DND-41 (cell line): ENCODE measurements around the gene PTPRO.

Source experiments
- ATAC-seq: fragments of 200-7000 bp; cut with Tn5 transposase; 3 replicates; pipeline ENCODE4 v1.9.1; 2021; ENCODE audit warnings: low read depth; ENCODE audit not compliant: insufficient read depth
- DNase-seq: peaks from one replicate; pipeline ENCODE4 v3.0.0-alpha.2; 2020
- H2AFZ ChIP-seq: 2 replicates; pipeline ENCODE4 v1.6.0; 2012; ENCODE audit warnings: low read depth, low read length
- H3K27ac ChIP-seq: 2 replicates; pipeline ENCODE4 v1.5.1; 2012; ENCODE audit warnings: low read length, inconsistent platforms
- H3K27me3 ChIP-seq: fragments of 200-600 bp; sonication (generic); 2 replicates; pipeline ENCODE4 v1.6.0; 2012; ENCODE audit warnings: low read length, mild to moderate bottlenecking, inconsistent platforms; ENCODE audit not compliant: insufficient read depth, poor library complexity
- H3K36me3 ChIP-seq: 2 replicates; pipeline ENCODE4 v1.5.1; 2012; ENCODE audit warnings: low read length, inconsistent platforms; ENCODE audit not compliant: insufficient read depth
- H3K4me1 ChIP-seq: 2 replicates; pipeline ENCODE4 v1.5.1; 2012; ENCODE audit warnings: mild to moderate bottlenecking, low read length; ENCODE audit not compliant: insufficient read depth
- H3K4me2 ChIP-seq: 2 replicates; pipeline ENCODE4 v1.6.0; 2012; ENCODE audit warnings: mild to moderate bottlenecking, moderate library complexity, low read length, inconsistent platforms; ENCODE audit not compliant: insufficient read depth
- H3K4me3 ChIP-seq, 2 experiments: fragments of 200-600 bp in 1 of 2; shearing (Covaris generic) in 1 of 2; 2 replicates each; pipeline ENCODE4 v1.5.1; 2012 to 2016; ENCODE audit warnings: inconsistent platforms in 2 of 2, low read length in 2 of 2, mild to moderate bottlenecking in 2 of 2, low read depth in 1 of 2, moderate library complexity in 1 of 2
- H3K79me2 ChIP-seq: 2 replicates; pipeline ENCODE4 v1.6.0; 2012; ENCODE audit warnings: low read length, inconsistent platforms; ENCODE audit not compliant: insufficient read depth
- H3K9ac ChIP-seq: 2 replicates; pipeline ENCODE4 v1.6.0; 2012; ENCODE audit warnings: low read depth, mild to moderate bottlenecking, inconsistent platforms, low read length, moderate library complexity
- H3K9me3 ChIP-seq: 2 replicates; pipeline ENCODE4 v1.5.1; 2012; ENCODE audit warnings: low read length, moderate library complexity, mild to moderate bottlenecking, inconsistent platforms; ENCODE audit not compliant: insufficient read depth, severe bottlenecking
- H4K20me1 ChIP-seq: 2 replicates; pipeline ENCODE4 v1.6.0; 2012; ENCODE audit warnings: low read length; ENCODE audit not compliant: insufficient read depth
- CTCF ChIP-seq: IDR thresholded peaks from 2 replicates; pipeline ENCODE4 v1.5.1; 2012; ENCODE audit warnings: borderline replicate concordance, low read length, moderate library complexity, mild to moderate bottlenecking; ENCODE audit not compliant: poor library complexity, severe bottlenecking; ENCODE audit errors: extremely low read depth
- EZH2 ChIP-seq: IDR thresholded peaks from 3 replicates; pipeline ENCODE4 v1.6.1; 2012; ENCODE audit warnings: borderline replicate concordance, low read depth, mild to moderate bottlenecking, moderate library complexity, low read length, inconsistent platforms; ENCODE audit not compliant: severe bottlenecking

The PTPRO gene

GRCh38 chr12:15534874-15535273 lies 212.6 kb downstream of the PTPRO start:
- DNase-seq (no peak), ATAC-seq (no peak)
- Histone ChIP-seq H3K4me3 (no peak overlapping the region), H3K9me3 (no peaks in the 10 kb centered on the region), H3K27me3 (no peaks in the 10 kb centered on the region), H3K27ac (peak overlapping the region; percentile 94), H3K79me2 (no peaks in the 10 kb centered on the region), H3K9ac (peak overlapping the region; percentile 46), H3K4me2 (peak overlapping the region; percentile 58), H4K20me1 (no peaks in the 10 kb centered on the region), H2AFZ (peak overlapping the region; percentile 92), H3K4me1 (peaks cover 44% of the 10 kb centered on the region), H3K36me3 (no peaks in the 10 kb centered on the region)
- TF ChIP-seq EZH2, result no peak
- TF ChIP-seq CTCF, result peak; percentile 16

DNA sequence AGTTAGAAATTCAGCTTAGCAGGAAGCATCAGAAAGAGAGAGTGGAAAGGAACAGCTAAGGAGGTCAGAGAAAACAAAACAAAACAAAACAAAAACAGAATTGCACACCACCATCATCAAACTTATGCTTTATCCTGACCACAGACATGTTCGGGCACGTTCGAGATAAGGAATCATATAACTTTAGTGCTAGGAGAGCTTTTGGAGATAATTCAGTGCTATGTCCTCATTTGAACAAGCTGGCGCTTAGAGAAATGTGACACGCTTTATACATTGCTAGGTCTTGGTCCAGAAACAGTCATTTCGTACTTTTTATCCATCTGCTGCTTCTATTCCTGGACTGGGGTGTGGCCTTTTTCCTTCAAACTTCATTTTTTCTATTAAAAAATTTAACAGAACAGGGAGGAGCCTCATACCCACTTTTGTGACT lies 213.1 kb downstream of the PTPRO start:
- TF ChIP-seq CTCF (no peak), EZH2 (no peak)
- no peaks in the 10 kb centered on the region for H3K27me3 ChIP-seq
- H3K9ac ChIP-seq, result peak overlapping the region; percentile 46; the same call in 1 of the 2 replicates
- ATAC-seq (no peak; the same call in 1 of the 3 replicates), DNase-seq (peak; percentile 31)
- peak overlapping the region; percentile 58; the same call in 1 of the 2 replicates for H3K4me2 ChIP-seq
- no peak overlapping the region for H3K4me3 ChIP-seq
- peak overlapping the region; percentile 92 for H2AFZ ChIP-seq
- no peaks in the 10 kb centered on the region for H3K79me2 ChIP-seq
- no peaks in the 10 kb centered on the region for H4K20me1 ChIP-seq
- H3K27ac ChIP-seq, result peak overlapping the region; percentile 94
- no peaks in the 10 kb centered on the region for H3K36me3 ChIP-seq
- H3K4me1 ChIP-seq, result peaks cover 44% of the 10 kb centered on the region
- no peaks in the 10 kb centered on the region for H3K9me3 ChIP-seq

- ATAC-seq (no peak), DNase-seq (no peak)
- Histone ChIP-seq H4K20me1 (no peaks in the 10 kb centered on the region), H2AFZ (peak overlapping the region; percentile 20; the same call in 1 of the 2 replicates), H3K36me3 (no peaks in the 10 kb centered on the region), H3K4me3 (no peak overlapping the region), H3K79me2 (no peaks in the 10 kb centered on the region), H3K4me1 (peaks cover 44% of the 10 kb centered on the region), H3K27ac (peak overlapping the region; percentile 94), H3K4me2 (no peak overlapping the region), H3K9me3 (no peaks in the 10 kb centered on the region), H3K9ac (no peak overlapping the region), H3K27me3 (no peaks in the 10 kb centered on the region)
- TF ChIP-seq CTCF (no peak), EZH2 (no peak)
Observed at GRCh38 chr12:15536446-15536845, 214.1 kb downstream of the PTPRO start.
